Vagina (tissue), 2 donors: Measurements from ENCODE around the gene PRCC. TPM values are rescaled to one million over a fixed set of nuclear protein-coding genes. Genes with fewer than 3 reads are reported as not detected.
A peak's percentile ranks its signal among the peaks of the same experiment; 100 is the strongest.

Source experiments
- DNase-seq, 2 donors: peaks; one replicate each; pipeline ENCODE4 v3.0.0-alpha.2; 2017; ENCODE audit errors: extremely low spot score in 2 of 2
- H3K27ac ChIP-seq: fragments of 200-600 bp; sonication (generic); one replicate; pipeline ENCODE4 v1.5.1; 2019
- H3K27me3 ChIP-seq: fragments of 200-600 bp; sonication (generic); one replicate; pipeline ENCODE4 v1.5.1; 2019
- H3K36me3 ChIP-seq, 2 donors: fragments of 200-600 bp; sonication (generic); one replicate each; pipeline ENCODE4 v1.5.1; 2017 to 2019
- H3K4me1 ChIP-seq: fragments of 200-600 bp; sonication (generic); one replicate; pipeline ENCODE4 v1.5.1; 2019
- H3K4me3 ChIP-seq, 2 donors: fragments of 200-600 bp; sonication (generic); 1 replicate in 1 of 2; 2 replicates in 1 of 2; pipeline ENCODE4 v1.5.1; 2016 to 2019
- H3K9me3 ChIP-seq: fragments of 200-600 bp; sonication (generic); one replicate; pipeline ENCODE4 v1.5.1; 2019
- POLR2A ChIP-seq, 2 donors: fragments of 450-650 bp; IDR thresholded peaks; one replicate each; pipeline ENCODE4 v1.6.1; 2017; ENCODE audit warnings: antibody characterized with exemption in 2 of 2, mild to moderate bottlenecking in 2 of 2, moderate library complexity in 2 of 2
- POLR2AphosphoS5 ChIP-seq, 2 donors: sonication (generic); formaldehyde crosslinking; IDR thresholded peaks; one replicate each; pipeline ENCODE4 v1.9.0; 2017; ENCODE audit warnings: antibody characterized with exemption in 2 of 2, mild to moderate bottlenecking in 2 of 2, low read depth in 1 of 2; ENCODE audit not compliant: insufficient read depth in 1 of 2
- intact Hi-C: fragments of 100-400 bp; cut with DNase I; formaldehyde crosslinking; loops from one replicate; pipeline ENCODE4 v1.15.1; 2023
- total RNA-seq: library from RNA; depleted of rRNA; stranded (reverse); fragments of >200 nt; gene quantifications from one replicate; pipeline ENCODE4 v1.2.3, GENCODE V29; 2016
- TF ChIP-seq, protein P1 (sequence below), 3 experiments: fragments of 450-650 bp in 2 of 3; fragments of 200-600 bp in 1 of 3; sonication (generic) in 1 of 3; IDR thresholded peaks; one replicate each; pipeline ENCODE4 v1.5.1; 2017 to 2019; ENCODE audit warnings: antibody characterized with exemption in 3 of 3, mild to moderate bottlenecking in 2 of 3, moderate library complexity in 2 of 3

Gene PRCC
- total RNA-seq, 1 donor from 2014 or later = 30.4 TPM

DNA sequence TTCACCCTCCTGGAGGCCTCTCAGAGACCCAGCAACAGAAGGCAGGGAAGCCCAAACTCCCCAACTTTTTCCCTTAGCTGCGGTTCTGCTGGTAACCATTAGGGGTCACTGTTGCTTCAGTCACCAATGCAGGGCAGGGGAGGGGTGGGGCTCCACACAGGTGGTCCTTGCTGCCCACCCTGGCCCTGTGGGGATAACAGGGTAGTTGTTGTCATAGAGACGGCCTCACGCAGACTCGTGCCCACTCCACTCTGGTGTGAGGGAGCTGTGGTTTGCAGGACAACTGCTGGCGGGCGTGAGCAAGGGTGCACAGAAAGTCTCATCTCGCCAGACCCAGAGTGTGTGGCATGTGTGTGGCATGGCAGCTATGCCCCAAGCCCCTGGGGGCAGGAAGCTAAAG lies 71.6 kb downstream of the PRCC start:
- Histone ChIP-seq H3K9me3 (no peaks in the 10 kb centered on the region), H3K4me1 (no peaks in the 10 kb centered on the region), H3K27ac (no peak overlapping the region), H3K36me3 (no peaks in the 10 kb centered on the region), H3K27me3 (no peaks in the 10 kb centered on the region), H3K4me3 (no peak overlapping the region)
- TF ChIP-seq, protein P1, sequence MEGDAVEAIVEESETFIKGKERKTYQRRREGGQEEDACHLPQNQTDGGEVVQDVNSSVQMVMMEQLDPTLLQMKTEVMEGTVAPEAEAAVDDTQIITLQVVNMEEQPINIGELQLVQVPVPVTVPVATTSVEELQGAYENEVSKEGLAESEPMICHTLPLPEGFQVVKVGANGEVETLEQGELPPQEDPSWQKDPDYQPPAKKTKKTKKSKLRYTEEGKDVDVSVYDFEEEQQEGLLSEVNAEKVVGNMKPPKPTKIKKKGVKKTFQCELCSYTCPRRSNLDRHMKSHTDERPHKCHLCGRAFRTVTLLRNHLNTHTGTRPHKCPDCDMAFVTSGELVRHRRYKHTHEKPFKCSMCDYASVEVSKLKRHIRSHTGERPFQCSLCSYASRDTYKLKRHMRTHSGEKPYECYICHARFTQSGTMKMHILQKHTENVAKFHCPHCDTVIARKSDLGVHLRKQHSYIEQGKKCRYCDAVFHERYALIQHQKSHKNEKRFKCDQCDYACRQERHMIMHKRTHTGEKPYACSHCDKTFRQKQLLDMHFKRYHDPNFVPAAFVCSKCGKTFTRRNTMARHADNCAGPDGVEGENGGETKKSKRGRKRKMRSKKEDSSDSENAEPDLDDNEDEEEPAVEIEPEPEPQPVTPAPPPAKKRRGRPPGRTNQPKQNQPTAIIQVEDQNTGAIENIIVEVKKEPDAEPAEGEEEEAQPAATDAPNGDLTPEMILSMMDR (IDR thresholded peaks at IDR 0.05) = peak; percentile 47 to 68 (median 63)
- no peak for TF ChIP-seq POLR2A (IDR thresholded peaks at IDR 0.05)
- DNase-seq = no peak
- intact Hi-C loops = loop anchor here (5.0 kb wide), 1 partner anchor 52 kb away; no protein-coding TSS in a partner anchor

DNA sequence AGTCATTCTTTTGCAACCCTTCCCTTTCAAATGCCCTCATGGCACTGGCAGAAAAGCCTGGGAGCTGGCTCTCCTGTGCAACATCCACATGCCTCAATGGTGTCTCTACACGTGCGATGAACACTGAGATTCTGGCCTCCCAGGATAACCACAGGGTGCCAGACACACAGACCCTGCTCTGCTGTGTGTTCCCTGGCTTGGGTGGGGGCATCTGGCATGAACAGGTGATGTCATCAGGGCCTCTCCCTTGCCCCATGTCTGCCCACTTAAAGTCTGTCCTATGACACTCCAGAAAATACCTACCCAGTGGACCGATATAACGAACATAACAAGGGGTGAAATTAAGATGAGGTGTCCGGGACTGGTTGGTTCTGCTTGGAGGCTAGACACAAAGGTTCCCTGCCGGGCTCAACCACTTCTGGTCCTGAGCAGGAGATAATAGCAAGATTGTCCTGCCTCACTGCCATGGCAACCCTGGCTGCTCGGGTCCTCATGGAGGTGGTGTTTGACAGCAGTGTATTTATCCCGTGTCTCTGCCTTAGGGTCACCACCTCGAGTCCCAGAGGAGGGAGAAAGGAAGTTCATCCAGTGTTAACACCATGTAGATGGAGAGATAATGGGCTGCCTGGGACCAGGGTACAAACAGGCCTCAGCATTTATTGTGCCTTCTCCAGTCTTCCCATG lies 72.2 kb downstream of the PRCC start:
- Histone ChIP-seq H3K36me3 (no peaks in the 10 kb centered on the region), H3K9me3 (no peaks in the 10 kb centered on the region), H3K27me3 (no peaks in the 10 kb centered on the region), H3K27ac (no peak overlapping the region), H3K4me1 (no peaks in the 10 kb centered on the region), H3K4me3 (no peak overlapping the region)
- no peak for DNase-seq
- intact Hi-C loops = loop anchor here (5.0 kb wide), 1 partner anchor 52 kb away; no protein-coding TSS in a partner anchor
- TF ChIP-seq POLR2AphosphoS5 (IDR thresholded peaks at IDR 0.05; ENCODE audit: insufficient read depth in 1 of 2, low read depth in 1 of 2) (no peak), POLR2A (IDR thresholded peaks at IDR 0.05) (no peak)
- TF ChIP-seq, protein P1 (IDR thresholded peaks at IDR 0.05) = no peak

DNA sequence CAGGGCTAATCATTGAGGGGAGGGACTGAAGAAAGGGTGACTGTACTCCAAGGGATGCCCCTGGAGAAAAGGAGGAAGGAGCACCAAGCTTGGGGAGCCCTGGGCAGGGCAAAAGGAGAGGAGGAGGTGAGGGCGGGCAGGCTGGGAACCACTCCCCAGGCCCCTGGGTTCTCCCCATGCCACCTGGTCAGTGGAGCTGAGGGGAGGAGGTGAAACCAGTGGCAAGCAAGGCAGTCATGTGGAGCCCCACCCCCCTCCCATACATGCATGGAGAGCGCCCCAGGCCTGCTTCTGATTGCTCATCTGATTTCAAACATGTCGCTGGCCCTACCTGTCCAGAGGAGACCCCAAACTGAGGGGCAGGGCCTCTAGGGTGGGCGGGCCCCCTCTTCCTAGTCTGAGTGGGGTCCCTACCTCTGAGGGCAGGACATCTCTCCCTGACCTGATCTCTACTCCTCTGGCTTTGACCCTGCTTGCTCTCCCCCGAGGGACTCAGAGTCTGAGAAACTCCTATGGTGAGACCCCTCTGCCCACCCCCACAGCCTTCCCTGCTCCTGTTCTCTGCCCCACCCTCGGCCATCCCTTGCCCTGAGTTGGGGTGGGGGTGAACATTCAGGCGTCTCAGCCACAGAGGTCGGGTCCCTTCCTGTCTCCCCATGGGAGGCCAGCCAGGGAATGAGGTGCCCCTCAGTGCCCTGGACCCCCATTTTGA lies 73.0 kb downstream of the PRCC start:
- DNase-seq = no peak
- H3K4me3 ChIP-seq = no peak overlapping the region
- no peak overlapping the region for H3K27ac ChIP-seq
- intact Hi-C loops = no loop called here
- H3K36me3 ChIP-seq = no peaks in the 10 kb centered on the region
- no peak for TF ChIP-seq POLR2A (IDR thresholded peaks at IDR 0.05)
- no peak for TF ChIP-seq POLR2AphosphoS5 (IDR thresholded peaks at IDR 0.05; ENCODE audit: insufficient read depth in 1 of 2, low read depth in 1 of 2)
- TF ChIP-seq, protein P1 (IDR thresholded peaks at IDR 0.05) = no peak
- H3K27me3 ChIP-seq = no peaks in the 10 kb centered on the region
- H3K4me1 ChIP-seq = peaks cover 5% of the 10 kb centered on the region
- no peaks in the 10 kb centered on the region for H3K9me3 ChIP-seq

DNA sequence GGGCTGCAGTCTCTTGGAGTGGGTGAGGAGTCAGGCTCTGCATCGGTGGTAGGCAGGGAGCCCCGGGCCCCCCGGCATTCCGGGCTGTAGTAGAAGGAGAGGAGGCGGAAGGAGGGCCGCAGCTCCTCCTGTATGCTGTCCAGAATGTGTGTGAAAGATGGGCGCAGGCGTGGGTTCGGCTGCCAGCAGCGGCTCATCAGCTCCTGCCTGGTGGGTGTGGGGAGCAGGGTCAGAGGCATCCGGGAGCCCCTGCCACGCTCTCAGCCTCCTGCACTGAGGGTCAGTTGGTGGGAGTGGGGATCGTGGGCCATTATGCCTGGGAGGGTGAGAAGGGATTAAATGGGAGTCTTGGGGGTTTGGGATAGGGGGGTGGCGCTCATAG lies 73.6 kb downstream of the PRCC start:
- intact Hi-C loops = no loop called here
- no peaks in the 10 kb centered on the region for H3K27me3 ChIP-seq

More for the DNA sequence above, 73.6 kb downstream of the PRCC start:
- TF ChIP-seq, protein P1 (IDR thresholded peaks at IDR 0.05) = no peak
- TF ChIP-seq POLR2AphosphoS5 (IDR thresholded peaks at IDR 0.05; ENCODE audit: insufficient read depth in 1 of 2, low read depth in 1 of 2) (no peak), POLR2A (IDR thresholded peaks at IDR 0.05) (no peak)
- no peak for DNase-seq
- no peaks in the 10 kb centered on the region for H3K36me3 ChIP-seq
- H3K4me1 ChIP-seq = peaks cover 5% of the 10 kb centered on the region
- H3K9me3 ChIP-seq = no peaks in the 10 kb centered on the region
- H3K4me3 ChIP-seq = no peak overlapping the region
- H3K27ac ChIP-seq = no peak overlapping the region
